Uterus (tissue), 2 donors: ENCODE results near the gene PTPRN2.

Source experiments
- CTCF ChIP-seq, 4 experiments: fragments of 200-600 bp in 2 of 4; fragments of 450-650 bp in 2 of 4; sonication (generic) in 2 of 4; IDR thresholded peaks; one replicate each; pipeline ENCODE4 v1.5.1; 2016 to 2019; ENCODE audit warnings: antibody characterized with exemption in 4 of 4, mild to moderate bottlenecking in 2 of 4, moderate library complexity in 1 of 4
- POLR2A ChIP-seq, 2 donors: fragments of 450-650 bp; IDR thresholded peaks; one replicate each; pipeline ENCODE4 v1.6.1; 2016; ENCODE audit warnings: antibody characterized with exemption in 2 of 2, mild to moderate bottlenecking in 1 of 2, moderate library complexity in 1 of 2

DNA sequence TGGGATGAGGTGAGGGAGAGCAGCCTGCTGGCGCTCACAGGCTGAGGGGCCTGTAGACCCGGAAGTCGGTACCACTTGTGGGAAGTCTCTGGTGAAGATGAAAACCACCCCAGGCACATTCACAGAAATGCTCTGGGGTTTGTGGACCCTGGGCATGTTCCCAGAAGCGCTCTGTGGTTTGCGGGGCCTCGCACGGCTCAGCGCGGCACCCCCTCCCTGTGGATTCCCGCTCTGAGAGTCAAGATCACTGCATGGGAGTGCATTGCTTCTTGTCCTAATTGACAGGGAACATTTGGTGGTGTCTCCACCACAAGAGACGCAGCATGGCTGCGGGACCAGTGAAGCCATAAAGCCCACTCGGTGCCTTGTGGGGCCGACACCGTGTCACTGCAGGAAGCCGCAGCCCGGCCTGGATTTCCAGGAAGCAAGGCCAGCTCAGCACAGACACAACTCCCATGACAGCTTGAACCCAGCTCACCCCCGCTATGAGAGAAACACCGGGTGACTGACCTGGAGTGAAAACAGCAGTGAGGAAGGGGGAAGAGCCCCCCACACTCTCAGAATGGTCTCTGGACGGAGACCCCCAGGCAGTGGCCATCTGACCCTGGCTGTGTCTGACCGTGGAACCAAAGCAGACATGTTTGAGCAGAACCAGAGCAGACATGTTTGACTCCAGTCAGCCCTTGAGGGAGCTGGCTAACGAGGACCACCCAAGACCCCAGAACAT is 157.2 kb downstream of the PTPRN2 start:
- TF ChIP-seq CTCF (IDR thresholded peaks at IDR 0.05) = no peak
- no peak for TF ChIP-seq POLR2A (IDR thresholded peaks at IDR 0.05)
